PC-9 (cell line): ENCODE measurements around the gene SPEG. TPM values are rescaled to one million over a fixed set of nuclear protein-coding genes. Genes with fewer than 3 reads are reported as not detected.
A peak's percentile ranks its signal among the peaks of the same experiment; 100 is the strongest.

ENCODE experiments used
- BruUV-seq: library from RNA; stranded (reverse); fragments of 400-500 nt; replicated peaks from 2 replicates; lab custom pipeline; 2021; lab: Mats Ljungman, UMichigan
- CTCF ChIA-PET: fragments of 300-600 bp; sonication (Branson Sonifier 250); formaldehyde crosslinking; loops from one replicate; lab custom pipeline; 2022; ENCODE audit warnings: antibody characterized with exemption; lab: Charles Lee
- POLR2A ChIA-PET: fragments of 300-600 bp; sonication (Branson Sonifier 250); formaldehyde crosslinking; loops from one replicate; lab custom pipeline; 2022; ENCODE audit warnings: antibody characterized with exemption; ENCODE audit not compliant: unreplicated experiment; lab: Charles Lee
- DNase-seq, 2 experiments: peaks; one replicate each; pipeline versions ENCODE4 v3.0.0 to v3.0.0-alpha.2; 2015 to 2022; ENCODE audit warnings: mixed read lengths in 1 of 2
- H2AFZ ChIP-seq: fragments of 200-600 bp; sonication (generic); 2 replicates; pipeline ENCODE4 v1.8.1; 2017; ENCODE audit warnings: antibody characterized with exemption
- H3F3A ChIP-seq: fragments of 200-600 bp; sonication (generic); 2 replicates; pipeline ENCODE4 v1.8.1; 2017; ENCODE audit warnings: antibody characterized with exemption, mild to moderate bottlenecking, low read depth; ENCODE audit not compliant: insufficient read depth
- H3K27ac ChIP-seq: fragments of 200-600 bp; sonication (generic); 2 replicates; pipeline ENCODE4 v1.6.1; 2016; ENCODE audit warnings: mixed run types
- H3K27me3 ChIP-seq: fragments of 200-600 bp; sonication (generic); 2 replicates; pipeline ENCODE4 v1.6.1; 2016; ENCODE audit warnings: low read depth, mixed run types; ENCODE audit not compliant: insufficient read depth
- H3K36me3 ChIP-seq: fragments of 200-600 bp; sonication (generic); 2 replicates; pipeline ENCODE4 v1.6.1; 2016; ENCODE audit warnings: low read depth, mixed run types
- H3K4me1 ChIP-seq: fragments of 200-600 bp; sonication (generic); replicated peaks from 2 replicates; pipeline ENCODE4 v1.6.1; 2016; ENCODE audit warnings: mixed run types; ENCODE audit not compliant: insufficient read depth
- H3K4me2 ChIP-seq: fragments of 200-600 bp; sonication (generic); 2 replicates; pipeline ENCODE4 v1.6.1; 2017; ENCODE audit warnings: mixed run types
- H3K4me3 ChIP-seq: fragments of 200-600 bp; sonication (generic); 2 replicates; pipeline ENCODE4 v1.6.1; 2016; ENCODE audit warnings: mixed run types
- H3K79me2 ChIP-seq: fragments of 200-600 bp; sonication (generic); 2 replicates; pipeline ENCODE4 v1.6.1; 2017; ENCODE audit warnings: low read depth, mixed run types
- H3K9me2 ChIP-seq: fragments of 200-600 bp; sonication (generic); 2 replicates; pipeline ENCODE4 v1.8.1; 2017; ENCODE audit warnings: mild to moderate bottlenecking; ENCODE audit not compliant: insufficient read depth
- H3K9me3 ChIP-seq: fragments of 200-600 bp; sonication (generic); 2 replicates; pipeline ENCODE4 v1.8.1; 2016; ENCODE audit warnings: low read depth; ENCODE audit not compliant: insufficient read depth
- H4K20me1 ChIP-seq: fragments of 200-600 bp; sonication (generic); 2 replicates; pipeline ENCODE4 v1.8.1; 2017; ENCODE audit not compliant: insufficient read depth
- CTCF ChIP-seq: fragments of 200-600 bp; sonication (generic); conservative IDR thresholded peaks from 2 replicates; pipeline ENCODE4 v1.6.1; 2017; ENCODE audit warnings: mixed run types, antibody characterized with exemption, mild to moderate bottlenecking, moderate library complexity
- EZH2 ChIP-seq: fragments of 200-600 bp; sonication (generic); IDR thresholded peaks from 2 replicates; pipeline ENCODE4 v1.8.0; 2017; ENCODE audit warnings: antibody characterized with exemption, low read depth
- intact Hi-C: fragments of 100-400 bp; cut with micrococcal nuclease; formaldehyde crosslinking; loops from one replicate; pipeline ENCODE4 v1.10.0; 2022; ENCODE audit not compliant: unreplicated experiment
- total RNA-seq: library from RNA; stranded (reverse); gene quantifications from 2 replicates; pipeline ENCODE4 v1.2.3, GENCODE V29; 2021

Gene SPEG
- total RNA-seq, 1 experiment from 2014 or later: 46.8 TPM

GRCh38 chr2:219474285-219475060, 39.8 kb downstream of the SPEG start:
- DNase-seq: no peak
- Histone ChIP-seq H3K36me3 (no peaks in the 10 kb centered on the region), H3K27ac (no peak overlapping the region), H3K9me2 (no peaks in the 10 kb centered on the region), H2AFZ (no peak overlapping the region), H3K9me3 (no peaks in the 10 kb centered on the region), H4K20me1 (no peaks in the 10 kb centered on the region; the same call in 1 of the 2 replicates), H3K4me1 (no peaks in the 10 kb centered on the region), H3K27me3 (no peaks in the 10 kb centered on the region), H3K79me2 (no peaks in the 10 kb centered on the region), H3K4me3 (no peak overlapping the region), H3F3A (no peaks in the 10 kb centered on the region), H3K4me2 (no peak overlapping the region)
- ChIA-PET POLR2A (no interaction called here), CTCF (interaction anchor here (0.7 kb wide), 1 partner anchor 19 kb away, joined by 5 read pairs; no protein-coding TSS in a partner anchor)
- BruUV-seq: no TSS peak
- TF ChIP-seq CTCF: no peak
- no peak for TF ChIP-seq EZH2
- intact Hi-C loops: no loop called here

- no peak overlapping the region for H2AFZ ChIP-seq
- no peak overlapping the region for H3K27ac ChIP-seq
- ChIA-PET POLR2A (no interaction called here), CTCF (no interaction called here)
- H4K20me1 ChIP-seq: no peaks in the 10 kb centered on the region; the same call in 1 of the 2 replicates
- no peaks in the 10 kb centered on the region for H3K79me2 ChIP-seq
- TF ChIP-seq CTCF: no peak
- TF ChIP-seq EZH2: no peak
- no peaks in the 10 kb centered on the region for H3K4me1 ChIP-seq
- no peak overlapping the region for H3K4me2 ChIP-seq
- no TSS peak for BruUV-seq
- no peaks in the 10 kb centered on the region for H3K36me3 ChIP-seq
- no peaks in the 10 kb centered on the region for H3K27me3 ChIP-seq
- intact Hi-C loops: no loop called here
- H3K9me3 ChIP-seq: no peaks in the 10 kb centered on the region
- no peaks in the 10 kb centered on the region for H3F3A ChIP-seq
- H3K4me3 ChIP-seq: no peak overlapping the region
- H3K9me2 ChIP-seq: no peaks in the 10 kb centered on the region
- no peak for DNase-seq
Measured at GRCh38 chr2:219475278-219475677, 40.6 kb downstream of the SPEG start.

- POLR2A ChIA-PET: no interaction called here
- Histone ChIP-seq H3K4me1 (no peaks in the 10 kb centered on the region), H3K27me3 (no peaks in the 10 kb centered on the region), H3K36me3 (no peaks in the 10 kb centered on the region), H3K9me3 (no peaks in the 10 kb centered on the region), H3K27ac (no peak overlapping the region), H4K20me1 (no peaks in the 10 kb centered on the region; the same call in 1 of the 2 replicates), H3K4me2 (no peak overlapping the region), H3K4me3 (no peak overlapping the region), H3K79me2 (no peaks in the 10 kb centered on the region), H3F3A (no peaks in the 10 kb centered on the region), H2AFZ (no peak overlapping the region), H3K9me2 (no peaks in the 10 kb centered on the region)
- peak in 1 of 2 experiments; percentile 54 for DNase-seq
- intact Hi-C loops: loop anchor here (1.0 kb wide), 1 partner anchor 54 kb away; no protein-coding TSS in a partner anchor
- peak; percentile 79 for TF ChIP-seq CTCF
- TF ChIP-seq EZH2: no peak
- CTCF ChIA-PET: interaction anchor here (0.6 to 1.2 kb wide), 3 partner anchors 34 to 112 kb away, joined by 4 to 9 read pairs (median 8); no protein-coding TSS in a partner anchor
- no TSS peak for BruUV-seq
Measured at GRCh38 chr2:219475697-219476651, 41.3 kb downstream of the SPEG start.
